ENCODE results near the gene AGAP2.
A peak's percentile ranks its signal among the peaks of the same experiment; 100 is the strongest.
"Not testable (repeated sequence)": the region's sequence is repeated elsewhere in the genome, so short reads cannot be mapped to it uniquely, and the experiment has no call there.

AGAP2 gene

GRCh38 chr12:57738661-57739237 is at the start of gene AGAP2:
AGAP2 (minus strand) TSS chr12:57738742; CDS start chr12:57738246, 496 bp downstream.
- no peak for DNase-seq (ENCODE audit: low read depth)

GRCh38 chr12:57783861-57784260 is 45.3 kb upstream of the AGAP2 start:
- no peak for DNase-seq (ENCODE audit: low read depth)

GRCh38 chr12:57783466-57783801 is 44.9 kb upstream of the AGAP2 start:
- no peak for DNase-seq (ENCODE audit: low read depth)

- DNase-seq (ENCODE audit: low read depth), result peak; percentile 93
Observed at GRCh38 chr12:57782608-57783465, 44.3 kb upstream of the AGAP2 start, which contains the start of gene TSFM. TSFM (plus strand) TSS chr12:57782787; CDS start chr12:57782802, 15 bp downstream.

- no peak for DNase-seq (ENCODE audit: low read depth)
Observed at GRCh38 chr12:57782243-57782607, 43.7 kb upstream of the AGAP2 start.

- no peak for DNase-seq (ENCODE audit: low read depth)
Observed at GRCh38 chr12:57781801-57782200, 43.3 kb upstream of the AGAP2 start.

- DNase-seq (ENCODE audit: low read depth), result no peak
Observed at GRCh38 chr12:57781244-57781643, 42.7 kb upstream of the AGAP2 start.

GRCh38 chr12:57780284-57780897 is 41.8 kb upstream of the AGAP2 start:
- no peak for DNase-seq (ENCODE audit: low read depth)

GRCh38 chr12:57779736-57780135 is 41.2 kb upstream of the AGAP2 start:
- no peak for DNase-seq (ENCODE audit: low read depth)

- no peak for DNase-seq (ENCODE audit: low read depth)
Observed at GRCh38 chr12:57777911-57778310, 39.4 kb upstream of the AGAP2 start.

GRCh38 chr12:57777367-57777766 is 38.8 kb upstream of the AGAP2 start:
- no peak for DNase-seq (ENCODE audit: low read depth)

- no peak for DNase-seq (ENCODE audit: low read depth)
Observed at GRCh38 chr12:57776247-57776587, 37.7 kb upstream of the AGAP2 start.

GRCh38 chr12:57775563-57776246 is 37.2 kb upstream of the AGAP2 start:
- DNase-seq (ENCODE audit: low read depth), result no peak

GRCh38 chr12:57775044-57775443 is 36.5 kb upstream of the AGAP2 start:
- DNase-seq (ENCODE audit: low read depth), result no peak

GRCh38 chr12:57774634-57775033 is 36.1 kb upstream of the AGAP2 start:
- not testable (repeated sequence) for DNase-seq (ENCODE audit: low read depth)

GRCh38 chr12:57772429-57773322 is 34.1 kb upstream of the AGAP2 start, which contains the start of gene EEF1AKMT3:
EEF1AKMT3 (plus strand) TSS chr12:57772614; CDS start chr12:57772725, 111 bp downstream.
- no peak for DNase-seq (ENCODE audit: low read depth)

- DNase-seq (ENCODE audit: low read depth), result peak; percentile 76
Observed at GRCh38 chr12:57771873-57772428, 33.4 kb upstream of the AGAP2 start, which contains the start of gene METTL1. METTL1 (minus strand) TSS chr12:57772105; CDS start chr12:57772083, 22 bp downstream.

- peak; percentile 55 for DNase-seq (ENCODE audit: low read depth)
Observed at GRCh38 chr12:57771236-57771872, 32.8 kb upstream of the AGAP2 start.

GRCh38 chr12:57770734-57771133 is 32.2 kb upstream of the AGAP2 start:
- DNase-seq (ENCODE audit: low read depth), result no peak

GRCh38 chr12:57769594-57769993 is 31.1 kb upstream of the AGAP2 start:
- DNase-seq (ENCODE audit: low read depth), result no peak

GRCh38 chr12:57767876-57768275 is 29.3 kb upstream of the AGAP2 start:
- DNase-seq (ENCODE audit: low read depth), result no peak
